Measurements from ENCODE around the gene MAP1LC3B.

Gene MAP1LC3B

GRCh38 chr16:87453326-87453725 lies 61.2 kb downstream of the MAP1LC3B start:
- no peak for TF ChIP-seq ZNF8 (CRISPR knock-in tag; IDR thresholded peaks at IDR 0.05)
- no peak for TF ChIP-seq TSHZ2 (CRISPR knock-in tag; IDR thresholded peaks at IDR 0.05)
- TF ChIP-seq ISL1 (CRISPR knock-in tag; IDR thresholded peaks at IDR 0.05) = no peak
- TF ChIP-seq ZFP30 (CRISPR knock-in tag; IDR thresholded peaks at IDR 0.05) = no peak
- TF ChIP-seq ARNTL (CRISPR knock-in tag; IDR thresholded peaks at IDR 0.05; ENCODE audit: borderline replicate concordance, low read depth) = no peak
- TF ChIP-seq ZNF70 (CRISPR knock-in tag; IDR thresholded peaks at IDR 0.05) = no peak
- no peak for TF ChIP-seq CSDC2 (CRISPR knock-in tag; IDR thresholded peaks at IDR 0.05)
- no peak for TF ChIP-seq PPARA (CRISPR knock-in tag; IDR thresholded peaks at IDR 0.05; ENCODE audit: borderline replicate concordance)
- TF ChIP-seq PATZ1 (CRISPR knock-in tag; IDR thresholded peaks at IDR 0.05; ENCODE audit: borderline replicate concordance) = no peak

More at GRCh38 chr16:87453326-87453725, 61.2 kb downstream of the MAP1LC3B start:
- no peak for ATAC-seq

Measured in SK-N-SH treated with all-trans-retinoic acid at 6 μM for 48 hours (cell line).